ENCODE measurements around the gene GPAM. TPM values are rescaled to one million over a fixed set of nuclear protein-coding genes. Genes with fewer than 3 reads are reported as not detected.

Gene GPAM
- total RNA-seq: 1 to 10 TPM; 2.4 to 4.4 (median 4.1) TPM

DNA sequence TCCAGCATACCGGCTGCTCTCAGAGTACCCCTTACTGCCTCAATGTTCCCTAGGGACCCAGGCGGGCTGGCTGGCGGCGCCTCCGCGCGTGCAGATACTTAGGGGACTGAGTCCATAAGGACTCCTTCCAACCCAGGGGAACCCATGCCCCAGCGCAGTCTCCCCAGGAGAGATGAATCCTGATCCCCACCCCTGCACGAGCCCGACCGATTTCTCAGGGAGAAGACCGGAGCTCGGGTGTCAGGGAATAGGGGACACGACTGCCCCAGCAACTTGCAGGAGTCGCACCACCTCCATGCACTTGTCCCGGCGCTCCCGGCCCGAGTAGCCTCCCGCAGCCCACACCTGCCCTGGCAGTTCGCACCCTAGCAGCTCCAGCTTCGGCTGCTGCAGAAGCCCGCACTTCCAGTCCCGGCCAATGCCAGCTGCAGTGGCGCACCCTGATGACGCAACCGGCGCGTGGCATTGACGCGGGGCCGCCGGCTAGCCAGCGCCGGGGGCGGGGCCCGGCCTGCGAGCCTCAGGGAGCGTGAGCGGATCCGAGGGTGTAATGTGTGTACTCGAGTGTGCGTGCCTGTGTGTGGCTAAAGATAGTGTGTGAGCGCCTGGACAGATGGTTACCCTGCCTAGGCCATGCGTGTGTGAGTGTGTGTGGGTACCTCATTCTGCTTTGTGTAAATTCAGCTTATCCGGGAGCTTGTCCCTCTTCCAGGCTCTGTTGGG lies at the start of gene GPAM:
GPAM (minus strand) TSS at position 437 of the 723 bp plus-strand sequence. CDS start 1,981 bp downstream, outside the sequence.
- Histone ChIP-seq H3K27me3 (no peaks in the 10 kb centered on the region), H3K4me3 (peak within 1 kb of the TSS; percentile 64 to 89 (median 81)), H3K9me3 (no peaks in the 10 kb centered on the region), H3K27ac (peak within 1 kb of the TSS; percentile 80 to 86 (median 81)), H3K36me3 (peaks cover 0 to 24% (median 0%) of the 10 kb centered on the region in 3 donors), H3K4me1 (peaks cover 0 to 25% (median 5%) of the 10 kb centered on the region in 3 donors)
- peak; percentile 60 for DNase-seq
- 0% methylated on average over 2 to 16 of the region's 46 CpGs for WGBS, 2 donors
- TF ChIP-seq POLR2A (IDR thresholded peaks at IDR 0.05): peak in 3 of 4 donors; percentile 57 to 72 (median 58)
- TF ChIP-seq, protein P1, sequence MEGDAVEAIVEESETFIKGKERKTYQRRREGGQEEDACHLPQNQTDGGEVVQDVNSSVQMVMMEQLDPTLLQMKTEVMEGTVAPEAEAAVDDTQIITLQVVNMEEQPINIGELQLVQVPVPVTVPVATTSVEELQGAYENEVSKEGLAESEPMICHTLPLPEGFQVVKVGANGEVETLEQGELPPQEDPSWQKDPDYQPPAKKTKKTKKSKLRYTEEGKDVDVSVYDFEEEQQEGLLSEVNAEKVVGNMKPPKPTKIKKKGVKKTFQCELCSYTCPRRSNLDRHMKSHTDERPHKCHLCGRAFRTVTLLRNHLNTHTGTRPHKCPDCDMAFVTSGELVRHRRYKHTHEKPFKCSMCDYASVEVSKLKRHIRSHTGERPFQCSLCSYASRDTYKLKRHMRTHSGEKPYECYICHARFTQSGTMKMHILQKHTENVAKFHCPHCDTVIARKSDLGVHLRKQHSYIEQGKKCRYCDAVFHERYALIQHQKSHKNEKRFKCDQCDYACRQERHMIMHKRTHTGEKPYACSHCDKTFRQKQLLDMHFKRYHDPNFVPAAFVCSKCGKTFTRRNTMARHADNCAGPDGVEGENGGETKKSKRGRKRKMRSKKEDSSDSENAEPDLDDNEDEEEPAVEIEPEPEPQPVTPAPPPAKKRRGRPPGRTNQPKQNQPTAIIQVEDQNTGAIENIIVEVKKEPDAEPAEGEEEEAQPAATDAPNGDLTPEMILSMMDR (IDR thresholded peaks at IDR 0.05): peak in 3 of 6 experiments; percentile 14 to 41 (median 25)
- intact Hi-C loops (cut with DNase I): no loop called here

- H3K27me3 ChIP-seq: no peaks in the 10 kb centered on the region
- DNase-seq: no peak
- no peak overlapping the region for H3K27ac ChIP-seq
- TF ChIP-seq, protein P1 (IDR thresholded peaks at IDR 0.05): no peak
- no peak for TF ChIP-seq POLR2A (IDR thresholded peaks at IDR 0.05)
- 37 to 52% methylated on average over 6 of the region's 6 CpGs for WGBS, 2 donors
- no peaks in the 10 kb centered on the region for H3K4me1 ChIP-seq
- intact Hi-C loops (cut with DNase I): no loop called here
- peaks cover 0 to under 1% (median 0%) of the 10 kb centered on the region in 3 donors for H3K9me3 ChIP-seq
- H3K36me3 ChIP-seq: no peaks in the 10 kb centered on the region
- no peak overlapping the region for H3K4me3 ChIP-seq
Observed at GRCh38 chr10:112232670-112233069, 49.1 kb upstream of the GPAM start.

DNA sequence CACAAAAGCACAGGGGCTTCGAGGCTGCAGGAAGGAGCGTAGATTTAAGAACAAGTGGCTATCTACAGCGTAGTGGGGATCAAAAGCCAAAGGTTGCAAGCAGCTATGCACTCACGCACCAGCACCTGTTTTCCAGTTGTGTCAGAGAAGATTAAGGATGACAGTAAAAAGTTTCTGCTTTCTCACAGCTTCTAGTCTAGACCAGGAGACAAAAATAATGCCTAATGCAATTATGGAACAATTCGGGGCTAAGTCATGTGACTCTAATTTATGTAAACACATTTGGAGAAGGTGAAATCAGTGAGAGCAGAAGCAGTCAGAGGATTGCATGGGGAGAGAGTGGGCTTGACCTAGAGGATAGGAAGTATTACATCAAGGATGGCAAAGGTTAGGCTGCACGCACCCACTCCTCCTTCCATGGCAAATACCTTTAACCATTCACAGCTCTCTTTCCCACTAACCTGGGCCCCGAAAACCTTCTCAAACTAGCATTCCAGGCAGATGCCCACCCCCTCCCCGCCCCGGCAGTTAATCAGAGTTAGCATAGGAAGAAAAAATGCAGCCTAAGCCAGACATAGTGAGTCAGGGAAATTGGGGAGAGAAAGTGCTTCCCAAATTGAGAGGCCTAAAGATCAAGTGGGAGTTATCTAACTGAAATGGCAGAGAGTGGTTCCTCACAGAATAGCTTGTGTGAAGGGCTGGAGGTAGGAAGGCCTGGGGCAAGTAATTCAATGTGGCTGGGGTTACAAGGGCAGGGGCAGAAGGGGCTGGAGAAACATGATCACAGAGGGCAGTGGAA lies 48.2 kb upstream of the GPAM start:
- Histone ChIP-seq H3K27ac (no peak overlapping the region), H3K4me3 (no peak overlapping the region), H3K4me1 (no peaks in the 10 kb centered on the region), H3K27me3 (no peaks in the 10 kb centered on the region), H3K9me3 (no peaks in the 10 kb centered on the region), H3K36me3 (no peaks in the 10 kb centered on the region)
- no peak for DNase-seq
- TF ChIP-seq, protein P1 (IDR thresholded peaks at IDR 0.05): no peak
- TF ChIP-seq POLR2A (IDR thresholded peaks at IDR 0.05): no peak
- WGBS, 2 donors: 54 to 55% methylated on average over 6 to 9 of the region's 9 CpGs
- intact Hi-C loops (cut with DNase I): no loop called here

DNA sequence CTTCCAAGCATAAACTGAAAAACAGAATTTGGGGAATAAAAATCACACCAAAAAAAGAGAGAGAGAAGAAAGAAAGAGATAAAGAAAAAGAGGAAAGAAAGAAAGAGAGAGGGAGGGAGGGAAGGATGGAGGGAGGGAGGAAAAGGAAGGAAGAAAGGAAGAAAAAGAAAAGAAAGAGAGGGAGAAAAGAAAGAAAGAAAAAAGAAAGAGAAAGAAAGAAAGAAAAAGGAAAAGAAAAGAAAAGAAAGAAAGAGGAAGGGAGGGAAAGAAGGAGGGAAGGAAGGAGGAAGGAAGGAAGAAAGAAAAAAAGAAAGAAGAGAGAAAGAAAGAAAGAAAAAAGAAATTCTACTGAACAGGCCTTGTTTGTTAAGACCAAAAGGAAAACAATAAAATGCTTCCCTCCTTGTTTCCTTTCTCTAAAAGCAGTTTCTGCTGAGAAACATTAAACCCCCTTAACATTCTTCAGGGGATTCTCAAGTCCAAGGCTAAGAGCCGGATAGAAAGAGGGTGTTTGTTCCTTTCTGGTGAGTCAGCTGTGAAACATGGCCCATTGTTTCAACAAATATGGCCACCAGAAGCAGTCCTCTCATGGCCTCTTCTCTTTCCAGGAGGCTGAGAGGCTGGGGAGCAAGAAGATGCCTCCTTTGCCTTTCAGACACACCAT lies 46.9 kb upstream of the GPAM start:
- no peak overlapping the region for H3K4me3 ChIP-seq
- H3K4me1 ChIP-seq: no peaks in the 10 kb centered on the region
- peaks cover 0 to 3% (median 0%) of the 10 kb centered on the region in 4 donors for H3K27me3 ChIP-seq
- WGBS, 2 donors: 22 to 42% methylated on average over 1 of the region's 1 CpG
- no peaks in the 10 kb centered on the region for H3K9me3 ChIP-seq
- TF ChIP-seq POLR2A (IDR thresholded peaks at IDR 0.05): no peak
- TF ChIP-seq, protein P1 (IDR thresholded peaks at IDR 0.05): no peak
- DNase-seq: no peak
- no peaks in the 10 kb centered on the region for H3K36me3 ChIP-seq
- H3K27ac ChIP-seq: no peak overlapping the region
- intact Hi-C loops (cut with DNase I): no loop called here

Data from esophagus squamous epithelium (tissue), 5 donors.